Upper lobe of left lung (tissue), 6 donors: ENCODE data around the gene CARF. TPM values are rescaled to one million over a fixed set of nuclear protein-coding genes. Genes with fewer than 3 reads are reported as not detected.

Source experiments
- ATAC-seq, 2 donors: fragments of 200-7000 bp; cut with Tn5 transposase; one replicate each; pipeline ENCODE4 v1.9.1; 2022; ENCODE audit warnings: mild to moderate bottlenecking in 2 of 2, moderate library complexity in 2 of 2; ENCODE audit not compliant: low FRiP score in 2 of 2
- DNase-seq, 2 donors: peaks; one replicate each; pipeline ENCODE4 v3.0.0-alpha.2; 2019 to 2020
- H3K27ac ChIP-seq, 4 donors: fragments of 200-600 bp; sonication (generic); one replicate each; pipeline ENCODE4 v1.5.1; 2016 to 2019
- H3K27me3 ChIP-seq, 4 donors: fragments of 200-600 bp; sonication (generic); one replicate each; pipeline ENCODE4 v1.5.1; 2017 to 2019
- H3K36me3 ChIP-seq, 4 donors: fragments of 200-600 bp; sonication (generic); one replicate each; pipeline ENCODE4 v1.5.1; 2016 to 2019
- H3K4me1 ChIP-seq, 4 donors: fragments of 200-600 bp; sonication (generic); one replicate each; pipeline ENCODE4 v1.5.1; 2018 to 2019
- H3K4me3 ChIP-seq, 4 donors: fragments of 200-600 bp; sonication (generic); one replicate each; pipeline ENCODE4 v1.5.1; 2017 to 2019; ENCODE audit warnings: mild to moderate bottlenecking in 2 of 4, moderate library complexity in 1 of 4
- H3K9me3 ChIP-seq, 4 donors: fragments of 200-600 bp; sonication (generic); one replicate each; pipeline ENCODE4 v1.5.1; 2018 to 2019
- EP300 ChIP-seq, 4 donors: sonication (generic); formaldehyde crosslinking; IDR thresholded peaks; one replicate each; pipeline ENCODE4 v1.5.1; 2017; ENCODE audit warnings: antibody characterized with exemption in 4 of 4, control low read depth in 2 of 4
- POLR2A ChIP-seq, 4 donors: fragments of 450-650 bp; IDR thresholded peaks; one replicate each; pipeline ENCODE4 v1.5.1; 2016 to 2017; ENCODE audit warnings: antibody characterized with exemption in 4 of 4, mild to moderate bottlenecking in 2 of 4
- POLR2AphosphoS5 ChIP-seq, 2 donors: sonication (generic); formaldehyde crosslinking; IDR thresholded peaks; one replicate each; pipeline ENCODE4 v1.5.1; 2017; ENCODE audit warnings: antibody characterized with exemption in 2 of 2
- WGBS, 2 donors: methylation state at CpG; one replicate each; pipeline ENCODE4 v1.1.5; 2017 to 2018; 5-methylcytosine and 5-hydroxymethylcytosine counted together
- total RNA-seq, 6 donors: library from RNA; depleted of rRNA in 4 of 6; stranded (reverse); fragments of >200 nt in 4 of 6; gene quantifications; one replicate each; pipeline versions ENCODE4 v1.1.0 to v1.2.1, GENCODE V29; 2016 to 2021
- TF ChIP-seq, protein P1 (sequence below), 6 experiments: fragments of 450-650 bp in 4 of 6; fragments of 200-600 bp in 2 of 6; sonication (generic) in 2 of 6; IDR thresholded peaks; one replicate each; pipeline ENCODE4 v1.5.1; 2016 to 2019; ENCODE audit warnings: antibody characterized with exemption in 6 of 6
- donor health status: DM: no; HTN: no; CAD: no; lungs with moderate emphysema.
- donor health status: DM: no; HTN: yes; CAD: no; lungs with severe emphysema.

CARF gene
- total RNA-seq, 6 donors from 2014 or later = 6.4 to 24.1 (median 8.7) TPM

DNA sequence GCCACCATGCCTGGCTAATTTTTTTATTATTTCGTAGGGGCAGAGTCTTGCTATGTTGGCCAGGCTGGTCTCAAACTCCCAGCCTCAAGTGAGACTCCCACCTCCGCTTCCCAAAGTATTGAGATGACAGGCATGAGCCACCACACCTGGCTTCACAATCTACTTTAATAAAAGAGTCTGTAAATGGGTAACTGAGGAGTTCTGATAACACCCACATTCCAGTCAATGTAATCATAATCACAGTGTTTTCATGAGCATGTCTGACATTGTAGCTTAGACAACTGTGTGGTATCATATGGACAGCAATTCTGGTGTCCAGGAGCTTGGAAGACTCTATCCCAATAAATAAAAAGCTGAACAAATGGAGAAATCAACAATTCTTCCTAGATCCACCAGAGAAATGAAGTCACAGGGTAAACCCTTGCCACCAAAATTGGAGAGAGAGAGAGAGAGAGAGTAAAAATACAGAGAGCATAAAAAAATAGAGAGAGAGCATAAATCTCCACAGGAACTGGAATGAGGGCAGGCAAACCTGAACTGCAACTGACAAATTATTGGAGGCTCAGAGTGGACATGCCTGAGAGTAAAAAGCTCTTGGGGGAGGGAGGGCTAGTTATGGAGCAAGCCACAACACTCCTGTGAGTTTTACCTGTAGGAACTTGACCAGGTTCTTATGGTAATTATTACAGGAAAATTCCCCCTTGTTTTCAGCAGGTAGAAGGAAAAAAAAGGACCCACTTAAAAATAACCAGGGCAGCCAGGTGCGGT, 90.2 kb downstream of the CARF start:
- no peak overlapping the region for H3K27ac ChIP-seq
- no peaks in the 10 kb centered on the region for H3K27me3 ChIP-seq
- DNase-seq (no peak), ATAC-seq (no peak)
- no peaks in the 10 kb centered on the region for H3K4me1 ChIP-seq
- H3K4me3 ChIP-seq = no peak overlapping the region
- WGBS, 2 donors = 82 to 94% methylated on average over 3 of the region's 3 CpGs
- no peaks in the 10 kb centered on the region for H3K36me3 ChIP-seq
- H3K9me3 ChIP-seq = no peaks in the 10 kb centered on the region
- TF ChIP-seq POLR2A (IDR thresholded peaks at IDR 0.05) (no peak), POLR2AphosphoS5 (IDR thresholded peaks at IDR 0.05) (no peak), EP300 (IDR thresholded peaks at IDR 0.05) (no peak)
- TF ChIP-seq, protein P1, sequence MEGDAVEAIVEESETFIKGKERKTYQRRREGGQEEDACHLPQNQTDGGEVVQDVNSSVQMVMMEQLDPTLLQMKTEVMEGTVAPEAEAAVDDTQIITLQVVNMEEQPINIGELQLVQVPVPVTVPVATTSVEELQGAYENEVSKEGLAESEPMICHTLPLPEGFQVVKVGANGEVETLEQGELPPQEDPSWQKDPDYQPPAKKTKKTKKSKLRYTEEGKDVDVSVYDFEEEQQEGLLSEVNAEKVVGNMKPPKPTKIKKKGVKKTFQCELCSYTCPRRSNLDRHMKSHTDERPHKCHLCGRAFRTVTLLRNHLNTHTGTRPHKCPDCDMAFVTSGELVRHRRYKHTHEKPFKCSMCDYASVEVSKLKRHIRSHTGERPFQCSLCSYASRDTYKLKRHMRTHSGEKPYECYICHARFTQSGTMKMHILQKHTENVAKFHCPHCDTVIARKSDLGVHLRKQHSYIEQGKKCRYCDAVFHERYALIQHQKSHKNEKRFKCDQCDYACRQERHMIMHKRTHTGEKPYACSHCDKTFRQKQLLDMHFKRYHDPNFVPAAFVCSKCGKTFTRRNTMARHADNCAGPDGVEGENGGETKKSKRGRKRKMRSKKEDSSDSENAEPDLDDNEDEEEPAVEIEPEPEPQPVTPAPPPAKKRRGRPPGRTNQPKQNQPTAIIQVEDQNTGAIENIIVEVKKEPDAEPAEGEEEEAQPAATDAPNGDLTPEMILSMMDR (IDR thresholded peaks at IDR 0.05) = no peak

DNA sequence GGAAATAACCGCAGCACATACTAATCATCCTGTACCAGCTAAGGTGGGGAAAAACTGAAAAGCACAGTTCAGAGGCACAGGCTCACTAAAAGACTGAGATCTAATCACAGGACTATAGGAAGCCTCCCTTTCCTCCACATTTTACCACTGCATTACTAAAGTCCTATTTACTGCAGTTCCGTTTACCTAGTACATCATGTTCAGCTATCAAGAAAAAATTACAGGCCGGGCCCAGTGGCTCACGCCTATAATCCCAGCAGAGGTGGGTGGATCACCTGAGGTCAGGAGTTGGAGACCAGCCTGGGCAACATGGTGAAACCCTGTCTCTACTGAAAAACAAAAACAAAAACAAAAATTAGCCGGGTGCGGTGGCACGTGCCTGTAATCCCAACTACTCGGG, 91.6 kb downstream of the CARF start:
- Histone ChIP-seq H3K27me3 (no peaks in the 10 kb centered on the region), H3K36me3 (no peaks in the 10 kb centered on the region), H3K9me3 (no peaks in the 10 kb centered on the region), H3K4me1 (no peaks in the 10 kb centered on the region), H3K4me3 (no peak overlapping the region), H3K27ac (no peak overlapping the region)
- no peak for TF ChIP-seq POLR2AphosphoS5 (IDR thresholded peaks at IDR 0.05)
- no peak for TF ChIP-seq POLR2A (IDR thresholded peaks at IDR 0.05)
- TF ChIP-seq EP300 (IDR thresholded peaks at IDR 0.05) = no peak
- TF ChIP-seq, protein P1 (IDR thresholded peaks at IDR 0.05) = no peak
- DNase-seq (no peak), ATAC-seq (no peak)
- WGBS, 2 donors = 93 to 96% methylated on average over 8 of the region's 8 CpGs

GRCh38 chr2:203014456-203015199, 102.6 kb downstream of the CARF start, which contains the start of gene NBEAL1:
Gene NBEAL1, plus strand, starts transcription at chr2:203014875. Its CDS starts 1,510 bp downstream, at chr2:203016385.
- H3K27ac ChIP-seq = peak within 1 kb of the TSS; percentile 90 to 98 (median 95)
- H3K36me3 ChIP-seq = no peaks in the 10 kb centered on the region
- no peaks in the 10 kb centered on the region for H3K27me3 ChIP-seq
- whole genome bisulfite sequencing, 2 donors = 0 to 1% methylated on average over 20 to 53 of the region's 59 CpGs
- ATAC-seq (peak; percentile 98 to 99), DNase-seq (peak; percentile 100)
- H3K4me1 ChIP-seq = peaks cover 4 to 39% (median 11%) of the 10 kb centered on the region in 4 donors
- TF ChIP-seq POLR2AphosphoS5 (IDR thresholded peaks at IDR 0.05) (peak; percentile 75 to 87), EP300 (IDR thresholded peaks at IDR 0.05) (peak in 2 of 4 donors; percentile 21 to 85), POLR2A (IDR thresholded peaks at IDR 0.05) (peak; percentile 54 to 94 (median 86))
- TF ChIP-seq, protein P1 (IDR thresholded peaks at IDR 0.05) = peak in 1 of 6 experiments; percentile 4
- H3K9me3 ChIP-seq = no peaks in the 10 kb centered on the region
- H3K4me3 ChIP-seq = peak within 1 kb of the TSS; percentile 75 to 87 (median 84)

DNA sequence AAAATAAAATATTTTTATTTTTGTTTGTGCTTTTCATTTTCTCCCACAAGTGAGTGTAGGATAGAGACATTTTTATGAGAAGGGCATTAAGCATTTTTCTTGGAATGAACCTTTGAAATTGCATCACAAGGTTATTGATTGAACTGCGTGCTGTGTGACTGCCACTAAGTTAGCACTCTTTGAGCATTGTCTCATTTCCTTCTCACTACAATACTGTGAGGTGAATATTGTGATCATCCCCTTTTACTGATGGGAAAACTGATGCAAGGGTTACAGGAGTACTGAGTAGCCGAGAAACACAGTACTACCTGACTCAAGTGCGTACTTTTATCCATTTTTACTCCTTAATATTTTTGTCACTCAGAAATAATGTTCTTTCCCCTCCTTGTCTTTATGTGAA, 104.6 kb downstream of the CARF start:
- TF ChIP-seq, protein P1 (IDR thresholded peaks at IDR 0.05) = no peak
- no peak for TF ChIP-seq EP300 (IDR thresholded peaks at IDR 0.05)
- no peak for TF ChIP-seq POLR2A (IDR thresholded peaks at IDR 0.05)
- no peak for TF ChIP-seq POLR2AphosphoS5 (IDR thresholded peaks at IDR 0.05)
- peak overlapping the region in 3 of 4 donors; percentile 82 to 87 (median 86) for H3K4me3 ChIP-seq
- no peaks in the 10 kb centered on the region for H3K36me3 ChIP-seq
- DNase-seq (no peak), ATAC-seq (no peak)
- H3K27me3 ChIP-seq = no peaks in the 10 kb centered on the region
- WGBS, 2 donors = 48 to 57% methylated on average over 3 of the region's 3 CpGs
- peaks cover 4 to 53% (median 18%) of the 10 kb centered on the region in 4 donors for H3K4me1 ChIP-seq
- H3K9me3 ChIP-seq = no peaks in the 10 kb centered on the region
- H3K27ac ChIP-seq = peak overlapping the region; percentile 43 to 96 (median 92)
